ENCODE results near the gene HNRNPF. TPM values are rescaled to one million over a fixed set of nuclear protein-coding genes. Genes with fewer than 3 reads are reported as not detected.
"Not testable (repeated sequence)": the region's sequence is repeated elsewhere in the genome, so short reads cannot be mapped to it uniquely, and the experiment has no call there.

The HNRNPF gene, protein sequence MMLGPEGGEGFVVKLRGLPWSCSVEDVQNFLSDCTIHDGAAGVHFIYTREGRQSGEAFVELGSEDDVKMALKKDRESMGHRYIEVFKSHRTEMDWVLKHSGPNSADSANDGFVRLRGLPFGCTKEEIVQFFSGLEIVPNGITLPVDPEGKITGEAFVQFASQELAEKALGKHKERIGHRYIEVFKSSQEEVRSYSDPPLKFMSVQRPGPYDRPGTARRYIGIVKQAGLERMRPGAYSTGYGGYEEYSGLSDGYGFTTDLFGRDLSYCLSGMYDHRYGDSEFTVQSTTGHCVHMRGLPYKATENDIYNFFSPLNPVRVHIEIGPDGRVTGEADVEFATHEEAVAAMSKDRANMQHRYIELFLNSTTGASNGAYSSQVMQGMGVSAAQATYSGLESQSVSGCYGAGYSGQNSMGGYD
- 150 TPM for total RNA-seq

- Histone ChIP-seq H3K27ac (peak within 1 kb of the TSS; percentile 88), H3K4me3 (peak within 1 kb of the TSS; percentile 62 to 93), H3K9me3 (no peaks in the 10 kb centered on the region), H3K4me1 (peaks cover 29% of the 10 kb centered on the region), H3K36me3 (no peaks in the 10 kb centered on the region), H3K27me3 (no peaks in the 10 kb centered on the region)
- DNase-seq (ENCODE audit: extremely low spot score in 2 of 2), result peak in 1 of 2 donors; percentile 98
- intact Hi-C loops (cut with DNase I), result no loop called here
- TF ChIP-seq POLR2AphosphoS5 (IDR thresholded peaks at IDR 0.05; ENCODE audit: insufficient read depth in 1 of 2, low read depth in 1 of 2) (peak; percentile 68 to 99), POLR2A (IDR thresholded peaks at IDR 0.05) (peak; percentile 66 to 97)
- TF ChIP-seq, protein P1, sequence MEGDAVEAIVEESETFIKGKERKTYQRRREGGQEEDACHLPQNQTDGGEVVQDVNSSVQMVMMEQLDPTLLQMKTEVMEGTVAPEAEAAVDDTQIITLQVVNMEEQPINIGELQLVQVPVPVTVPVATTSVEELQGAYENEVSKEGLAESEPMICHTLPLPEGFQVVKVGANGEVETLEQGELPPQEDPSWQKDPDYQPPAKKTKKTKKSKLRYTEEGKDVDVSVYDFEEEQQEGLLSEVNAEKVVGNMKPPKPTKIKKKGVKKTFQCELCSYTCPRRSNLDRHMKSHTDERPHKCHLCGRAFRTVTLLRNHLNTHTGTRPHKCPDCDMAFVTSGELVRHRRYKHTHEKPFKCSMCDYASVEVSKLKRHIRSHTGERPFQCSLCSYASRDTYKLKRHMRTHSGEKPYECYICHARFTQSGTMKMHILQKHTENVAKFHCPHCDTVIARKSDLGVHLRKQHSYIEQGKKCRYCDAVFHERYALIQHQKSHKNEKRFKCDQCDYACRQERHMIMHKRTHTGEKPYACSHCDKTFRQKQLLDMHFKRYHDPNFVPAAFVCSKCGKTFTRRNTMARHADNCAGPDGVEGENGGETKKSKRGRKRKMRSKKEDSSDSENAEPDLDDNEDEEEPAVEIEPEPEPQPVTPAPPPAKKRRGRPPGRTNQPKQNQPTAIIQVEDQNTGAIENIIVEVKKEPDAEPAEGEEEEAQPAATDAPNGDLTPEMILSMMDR (IDR thresholded peaks at IDR 0.05), result no peak
These were observed at the start of gene HNRNPF for GRCh38 chr10:43408710-43409384. Gene HNRNPF (minus strand): TSS chr10:43409186. CDS start chr10:43387884, 21,302 bp downstream.

DNA sequence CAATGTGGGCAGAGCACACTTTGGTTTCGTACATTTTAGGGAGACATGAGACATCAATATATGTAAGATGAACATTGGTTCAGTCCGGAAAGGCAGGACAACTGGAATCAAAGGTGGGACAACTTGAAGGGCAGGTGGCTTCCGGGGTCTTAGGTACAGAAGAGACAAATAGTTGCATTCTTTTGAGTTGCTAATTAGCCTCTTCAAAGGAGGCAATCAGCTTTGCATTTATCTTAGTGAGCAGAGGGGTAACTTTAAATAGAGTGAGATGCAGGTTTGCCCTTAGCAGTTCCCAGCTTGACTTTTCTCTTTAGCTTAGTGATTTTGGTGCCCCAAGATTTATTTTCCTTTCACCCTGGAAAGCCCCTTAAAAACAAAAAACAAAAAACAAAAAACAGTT, 49.2 kb upstream of the HNRNPF start:
- H3K27me3 ChIP-seq, result no peaks in the 10 kb centered on the region
- peaks cover 20% of the 10 kb centered on the region for H3K4me1 ChIP-seq
- no peak overlapping the region for H3K4me3 ChIP-seq
- no peak overlapping the region for H3K27ac ChIP-seq
- no peak for DNase-seq (ENCODE audit: extremely low spot score in 2 of 2)
- H3K9me3 ChIP-seq, result no peaks in the 10 kb centered on the region
- intact Hi-C loops (cut with DNase I), result no loop called here
- TF ChIP-seq POLR2A (IDR thresholded peaks at IDR 0.05), result no peak
- no peak for TF ChIP-seq POLR2AphosphoS5 (IDR thresholded peaks at IDR 0.05; ENCODE audit: insufficient read depth in 1 of 2, low read depth in 1 of 2)
- TF ChIP-seq, protein P1 (IDR thresholded peaks at IDR 0.05), result no peak
- H3K36me3 ChIP-seq, result no peaks in the 10 kb centered on the region

GRCh38 chr10:43456561-43456960, 47.6 kb upstream of the HNRNPF start:
- DNase-seq (ENCODE audit: extremely low spot score in 2 of 2); H3K4me3 ChIP-seq; intact Hi-C loops (cut with DNase I); H3K36me3 ChIP-seq; H3K9me3 ChIP-seq; H3K27me3 ChIP-seq: not testable (repeated sequence)
- Histone ChIP-seq H3K4me1 (peaks cover 36% of the 10 kb centered on the region), H3K27ac (peak overlapping the region; percentile 81)

GRCh38 chr10:43454025-43454424, 45.0 kb upstream of the HNRNPF start:
- DNase-seq (ENCODE audit: extremely low spot score in 2 of 2); H3K36me3 ChIP-seq; H3K4me3 ChIP-seq; H3K27ac ChIP-seq; intact Hi-C loops (cut with DNase I); H3K9me3 ChIP-seq; H3K27me3 ChIP-seq: not testable (repeated sequence)
- peaks cover 38% of the 10 kb centered on the region for H3K4me1 ChIP-seq

DNA sequence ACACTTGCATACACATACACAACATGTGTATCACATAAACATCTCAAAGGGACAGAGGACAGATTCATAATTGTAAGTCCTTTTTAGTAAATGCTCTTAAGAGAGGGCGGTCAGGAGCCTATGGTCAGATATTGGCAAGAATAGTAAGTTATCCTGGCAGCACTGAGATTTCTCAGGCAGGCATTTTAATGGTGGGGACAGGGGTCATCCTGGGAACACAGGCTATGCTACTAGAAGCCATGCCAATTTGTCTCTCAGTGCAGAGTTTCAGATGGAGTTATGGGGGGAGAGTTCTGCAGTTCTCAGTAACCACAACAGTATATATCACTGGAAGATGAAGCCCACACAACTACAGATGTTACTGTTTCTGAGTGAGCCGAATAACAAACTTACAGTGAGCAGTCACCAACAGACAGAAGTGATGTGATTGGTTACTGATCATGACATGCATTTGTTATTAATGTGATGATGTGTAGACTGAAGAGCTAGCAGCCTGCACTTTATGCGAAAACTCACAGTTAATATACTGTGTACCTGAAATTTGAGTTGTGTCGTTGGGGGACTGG, 44.4 kb upstream of the HNRNPF start:
- no peaks in the 10 kb centered on the region for H3K36me3 ChIP-seq
- no peaks in the 10 kb centered on the region for H3K9me3 ChIP-seq
- no peak overlapping the region for H3K27ac ChIP-seq
- no peak overlapping the region for H3K4me3 ChIP-seq
- no peak for DNase-seq (ENCODE audit: extremely low spot score in 2 of 2)
- intact Hi-C loops (cut with DNase I), result no loop called here
- TF ChIP-seq POLR2AphosphoS5 (IDR thresholded peaks at IDR 0.05; ENCODE audit: insufficient read depth in 1 of 2, low read depth in 1 of 2) (no peak), POLR2A (IDR thresholded peaks at IDR 0.05) (no peak)
- TF ChIP-seq, protein P1 (IDR thresholded peaks at IDR 0.05), result no peak
- H3K4me1 ChIP-seq, result peaks cover 38% of the 10 kb centered on the region
- no peaks in the 10 kb centered on the region for H3K27me3 ChIP-seq

Measured in vagina (tissue), 2 donors.